Skeletal muscle cell (primary cell): ENCODE data around the gene PDE9A.

Experiments used
- DNase-seq: peaks from one replicate; pipeline ENCODE4 v3.0.0-alpha.2; 2010; ENCODE audit warnings: low read depth
- H3K4me3 ChIP-seq: 2 replicates; pipeline ENCODE4 v1.5.1; 2011; ENCODE audit warnings: low read depth, mild to moderate bottlenecking, control low read depth, low read length, moderate library complexity

PDE9A gene

DNA sequence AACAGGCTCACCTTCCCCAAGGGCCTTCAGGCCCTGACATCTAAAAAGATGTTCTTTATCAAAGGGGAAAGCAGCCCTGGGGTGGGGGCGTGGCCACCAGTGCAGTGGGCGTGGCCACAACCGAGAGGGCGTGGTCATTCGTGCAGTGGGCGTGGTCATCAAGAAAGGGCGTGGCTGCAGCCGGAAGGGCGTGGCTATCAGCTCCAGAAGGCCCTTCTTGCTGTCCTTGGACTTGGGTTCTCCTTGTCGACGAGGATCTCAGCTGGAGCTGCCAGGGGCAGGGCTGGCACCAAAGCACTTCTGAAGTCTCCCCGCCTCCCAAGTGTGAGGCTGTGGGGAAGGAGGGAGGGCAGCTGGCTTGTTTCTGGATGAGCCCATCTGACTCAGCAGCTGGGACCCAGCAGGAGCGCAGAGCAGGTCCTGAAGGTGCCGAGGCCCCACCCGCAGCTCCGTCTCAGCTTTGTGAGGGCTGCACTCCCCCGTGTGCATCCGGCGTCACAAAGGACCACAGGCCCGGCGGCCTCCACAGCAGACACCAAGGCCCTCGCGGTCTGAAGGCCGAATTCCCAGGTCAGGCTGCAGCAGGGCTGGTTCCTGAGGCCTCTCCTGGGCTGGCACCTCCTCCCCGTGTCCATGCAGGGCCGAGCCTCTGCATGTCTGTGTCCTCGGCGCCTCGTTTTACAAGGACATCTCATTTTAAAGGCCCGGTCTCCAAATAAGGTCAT lies 12.8 kb downstream of the PDE9A start:
- H3K4me3 ChIP-seq: no peak overlapping the region
- no peak for DNase-seq

DNA sequence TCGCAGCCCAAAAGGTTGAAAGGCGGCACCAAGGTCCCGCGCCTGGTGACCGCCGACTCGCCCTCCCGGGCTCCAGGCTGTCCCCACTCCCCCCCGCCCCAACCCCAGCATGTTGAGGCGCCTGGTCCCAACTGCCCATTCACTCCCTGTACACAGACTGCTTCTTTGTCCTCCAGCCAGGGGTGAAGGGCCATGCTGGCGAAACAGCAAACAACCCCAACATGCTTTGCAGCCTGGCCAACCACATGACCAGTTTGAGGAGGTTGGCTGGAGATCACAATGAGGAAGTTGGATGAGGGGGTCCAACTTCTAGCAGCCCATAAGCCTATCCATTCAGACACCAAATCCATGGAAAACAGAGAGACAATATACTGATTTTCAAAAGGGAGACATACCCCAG lies 13.5 kb downstream of the PDE9A start:
- no peak overlapping the region for H3K4me3 ChIP-seq
- DNase-seq: no peak

DNA sequence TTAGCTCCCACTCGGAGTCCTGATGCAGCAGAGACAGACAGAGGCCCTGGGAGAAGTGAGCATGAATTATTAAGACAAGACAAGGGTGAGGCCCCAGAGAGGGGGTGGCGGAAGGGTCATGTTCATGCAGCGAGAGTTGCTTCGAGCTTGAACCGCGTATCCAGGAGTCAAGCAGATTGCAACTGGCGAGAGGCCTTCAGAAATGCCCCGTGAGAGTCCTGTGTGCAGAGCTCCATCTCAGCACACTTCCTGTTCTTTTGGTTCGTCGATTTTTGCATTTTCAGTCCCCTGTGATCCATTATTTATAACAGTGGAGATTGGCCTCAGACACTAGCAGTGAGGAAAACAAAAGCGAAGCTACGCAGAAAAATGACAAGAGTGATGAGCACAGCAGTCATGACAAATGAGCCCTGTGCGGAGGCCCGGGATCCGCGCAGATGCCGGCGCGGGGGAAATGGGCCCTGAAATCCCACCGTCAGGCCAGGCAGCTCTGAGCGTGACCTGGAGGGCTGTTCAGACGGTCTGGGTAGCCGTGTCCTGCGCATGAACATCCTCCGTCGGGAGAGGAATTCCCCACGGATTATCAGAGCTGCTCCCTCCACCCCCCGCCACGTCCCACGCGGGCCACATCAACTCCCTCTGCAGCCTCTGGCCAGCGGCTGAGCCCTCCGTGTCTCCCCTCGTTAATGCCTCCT lies 15.0 kb downstream of the PDE9A start:
- DNase-seq: no peak
- H3K4me3 ChIP-seq: no peak overlapping the region

DNA sequence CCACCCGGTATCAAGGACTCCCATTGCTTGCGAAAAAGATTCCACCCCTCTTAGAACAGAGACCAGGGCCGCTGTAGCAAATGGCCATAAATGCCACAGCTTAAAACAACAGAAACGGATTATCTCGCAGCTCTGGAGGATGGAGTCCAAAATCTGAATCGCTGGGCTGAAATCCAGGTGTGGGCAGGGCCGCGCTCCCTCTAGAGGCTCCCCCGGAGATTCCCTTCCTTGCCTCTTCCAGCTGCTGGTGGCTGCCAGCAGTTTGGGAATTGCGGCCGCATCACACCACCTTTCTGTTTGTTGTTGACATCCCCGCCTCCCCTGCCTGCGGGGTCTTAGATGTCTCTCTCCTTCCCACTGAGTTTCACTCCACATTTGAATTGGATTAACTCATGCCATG lies 15.6 kb downstream of the PDE9A start:
- no peak for DNase-seq
- no peak overlapping the region for H3K4me3 ChIP-seq

DNA sequence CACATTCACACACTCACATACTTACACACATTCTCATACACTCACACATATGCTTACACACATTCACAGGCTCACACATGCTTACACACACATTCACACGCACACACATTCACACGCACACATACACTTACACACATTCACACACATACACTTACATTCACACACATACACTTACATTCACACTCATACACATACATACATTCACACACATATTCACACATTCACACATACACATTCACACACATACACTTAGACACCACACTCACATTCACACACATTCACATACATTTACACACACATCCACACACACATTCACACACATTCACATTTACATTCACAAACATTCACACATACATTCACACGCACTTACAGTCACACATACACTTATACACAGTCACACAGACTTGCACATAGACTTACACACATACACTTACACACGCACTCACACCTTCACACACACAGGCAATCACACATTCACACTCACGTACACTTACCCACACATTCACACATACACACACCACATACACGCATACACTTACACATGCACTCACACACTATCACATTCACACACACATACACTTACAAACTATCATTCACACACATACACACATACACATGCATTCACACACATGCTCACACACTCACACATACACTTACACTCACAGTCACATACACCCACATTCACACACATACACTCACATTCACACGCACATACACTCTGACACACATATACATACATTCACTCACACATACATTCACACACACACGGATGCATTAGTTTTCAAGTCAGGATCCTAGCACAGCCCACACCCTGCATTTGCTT lies 16.8 kb downstream of the PDE9A start:
- H3K4me3 ChIP-seq: no peak overlapping the region

DNA sequence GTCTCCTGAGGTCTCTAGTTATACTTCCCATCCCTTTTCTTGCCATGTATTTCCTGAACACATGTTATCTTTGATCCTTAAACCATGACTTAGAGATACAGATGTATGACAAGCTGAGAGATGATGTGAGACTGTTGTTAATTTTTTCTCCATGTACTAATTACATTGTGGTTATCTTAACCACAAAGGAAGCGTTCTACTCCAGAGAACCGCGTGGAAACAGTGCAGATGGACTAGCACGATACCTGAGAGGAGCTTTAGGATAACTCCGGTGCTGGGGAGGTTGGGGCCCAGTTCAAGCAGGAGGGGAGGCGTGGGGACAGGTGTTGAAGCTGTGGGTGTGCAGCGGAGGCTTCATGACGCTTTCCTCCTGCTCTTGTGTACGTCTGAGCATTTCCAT lies 17.5 kb downstream of the PDE9A start:
- no peak for DNase-seq
- no peak overlapping the region for H3K4me3 ChIP-seq

More for the DNA sequence above, 16.8 kb downstream of the PDE9A start:
- DNase-seq: no peak

DNA sequence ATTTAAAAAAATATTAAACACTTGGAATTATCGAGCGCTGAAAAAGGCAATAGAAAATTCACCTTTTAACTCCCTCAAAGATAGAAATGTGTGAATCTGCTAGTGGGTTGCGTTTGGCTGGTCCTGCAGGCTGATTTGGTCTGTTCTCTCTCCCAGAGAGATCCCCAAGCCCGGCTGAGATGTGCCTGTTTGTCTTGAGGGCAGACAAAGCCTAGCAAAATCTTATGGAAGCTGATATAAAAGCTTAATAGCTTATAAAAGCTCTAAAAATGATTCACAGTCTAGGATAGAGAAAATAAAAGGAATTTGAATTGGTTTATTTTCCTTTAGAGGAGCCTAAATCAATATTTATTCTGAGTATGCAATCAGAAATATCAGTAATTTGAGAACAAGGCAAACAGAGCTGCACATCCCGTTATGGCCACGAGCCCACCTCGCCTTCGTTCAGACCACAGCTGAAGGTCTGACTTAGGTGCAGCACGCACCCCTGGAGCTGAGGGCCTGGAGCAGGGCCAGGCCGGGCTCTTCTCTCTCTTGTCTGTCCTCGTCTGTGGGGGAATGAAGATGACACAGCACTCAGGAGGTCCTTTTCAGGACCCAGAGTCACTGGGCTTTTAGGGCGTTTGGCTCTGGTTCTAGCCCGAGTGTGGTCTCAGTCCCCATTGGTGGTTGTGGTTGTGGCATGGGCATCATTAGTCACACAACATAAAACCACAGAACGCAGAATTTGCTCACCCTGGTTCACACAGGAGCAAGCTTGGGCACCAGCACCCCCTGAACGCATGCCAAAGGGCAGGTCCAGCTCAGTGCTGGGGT lies 18.6 kb downstream of the PDE9A start:
- DNase-seq: no peak
- H3K4me3 ChIP-seq: no peak overlapping the region

DNA sequence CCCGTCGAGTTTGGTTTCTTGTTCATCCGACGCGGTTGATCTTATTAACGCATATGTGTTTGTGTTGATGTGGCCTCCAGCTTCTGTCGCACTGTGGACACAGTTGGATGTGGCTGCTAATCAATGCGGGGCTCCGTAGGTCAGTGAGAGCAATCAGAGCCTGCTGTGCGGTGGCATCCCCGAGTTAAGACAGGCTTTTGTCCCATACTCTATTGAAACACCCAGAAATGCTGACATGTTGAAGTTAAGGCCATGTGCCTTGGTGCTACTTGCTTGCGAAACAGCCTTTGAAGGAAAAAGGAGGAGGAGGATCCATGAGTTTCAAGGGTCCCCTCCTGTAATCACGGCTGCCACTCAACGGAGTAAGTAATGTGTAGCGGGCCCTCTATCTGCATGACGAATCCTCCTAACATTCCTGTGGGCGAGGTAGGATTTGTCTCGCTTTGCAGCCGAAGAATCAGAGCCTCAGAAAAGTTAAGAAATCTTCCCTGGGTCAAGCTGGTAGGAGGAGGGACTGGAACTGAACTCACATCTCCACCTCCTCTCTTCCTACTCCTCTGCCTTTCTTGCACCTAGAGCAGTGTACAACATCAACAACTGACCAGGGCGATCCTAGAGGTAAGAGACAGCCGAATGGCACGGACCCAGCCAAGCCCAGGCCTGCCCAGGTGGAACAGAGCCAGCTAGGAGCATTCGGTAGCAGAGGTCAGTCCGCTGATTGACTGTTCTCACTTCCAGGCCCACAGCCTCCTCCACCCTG lies 19.5 kb downstream of the PDE9A start:
- peak; percentile 6 for DNase-seq

DNA sequence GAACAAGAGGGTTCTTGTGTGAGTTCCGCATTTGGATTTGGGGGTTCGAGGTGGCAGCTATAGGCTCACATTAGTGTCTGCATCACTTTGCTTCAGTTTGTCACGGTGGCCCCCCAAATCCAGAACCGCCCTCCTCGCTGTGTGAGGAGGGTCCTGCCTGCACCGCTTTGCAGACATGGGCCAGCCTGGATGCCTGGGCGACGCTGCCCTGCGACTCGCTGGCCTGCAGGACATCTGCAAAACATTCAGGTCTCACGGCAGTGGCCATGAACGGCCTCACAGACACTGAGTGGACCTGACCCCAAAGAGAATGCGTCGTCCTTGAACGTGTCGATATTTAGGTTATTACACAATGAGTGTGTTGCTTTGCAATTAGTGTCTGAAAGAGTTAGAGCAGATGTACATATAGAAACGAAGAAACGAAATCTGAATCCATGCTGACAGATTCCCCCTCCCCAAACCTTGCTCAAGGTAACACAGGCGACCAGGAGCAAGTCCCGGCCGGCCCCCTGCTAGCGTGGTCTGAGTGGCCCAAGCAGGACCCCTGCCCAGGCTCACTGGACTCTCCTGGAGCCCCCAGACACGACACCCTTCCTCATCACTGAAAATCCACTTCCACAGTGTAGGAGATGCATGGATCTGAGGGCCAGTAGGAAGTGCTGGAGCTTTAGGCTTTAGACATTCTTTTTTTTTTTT lies 20.4 kb downstream of the PDE9A start:
- no peak overlapping the region for H3K4me3 ChIP-seq
- no peak for DNase-seq

More for the DNA sequence above, 19.5 kb downstream of the PDE9A start:
- H3K4me3 ChIP-seq: no peak overlapping the region

DNA sequence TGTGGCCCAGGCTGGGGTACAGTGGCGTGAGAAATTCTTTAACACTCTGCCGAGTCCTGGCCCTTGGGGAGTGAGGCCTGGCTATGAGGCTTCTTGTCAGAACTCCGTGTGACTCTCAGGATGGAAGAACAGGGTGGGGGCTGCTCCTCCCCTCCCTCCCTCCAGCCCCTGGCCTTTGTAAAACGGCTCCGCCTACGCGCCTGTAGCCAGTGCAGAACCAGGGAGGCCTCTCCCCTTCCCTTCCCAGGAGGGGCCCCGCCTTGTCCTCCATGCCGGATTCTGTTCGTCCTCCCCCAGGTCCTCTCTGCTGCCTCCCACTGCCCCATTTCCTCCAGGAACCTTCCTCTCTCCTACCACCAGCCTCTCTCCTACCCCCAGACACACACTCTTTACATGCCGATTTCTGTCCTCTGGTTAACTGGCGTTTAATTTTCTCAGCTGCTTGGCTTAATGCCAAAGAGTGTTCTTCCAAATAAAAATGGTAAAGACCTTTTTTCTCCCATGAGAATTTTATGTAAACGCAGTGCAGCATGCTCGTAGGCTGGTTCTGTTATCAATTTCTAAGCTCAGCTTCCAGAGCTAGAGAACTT lies 21.0 kb downstream of the PDE9A start:
- no peak overlapping the region for H3K4me3 ChIP-seq
- DNase-seq: peak; percentile 21

DNA sequence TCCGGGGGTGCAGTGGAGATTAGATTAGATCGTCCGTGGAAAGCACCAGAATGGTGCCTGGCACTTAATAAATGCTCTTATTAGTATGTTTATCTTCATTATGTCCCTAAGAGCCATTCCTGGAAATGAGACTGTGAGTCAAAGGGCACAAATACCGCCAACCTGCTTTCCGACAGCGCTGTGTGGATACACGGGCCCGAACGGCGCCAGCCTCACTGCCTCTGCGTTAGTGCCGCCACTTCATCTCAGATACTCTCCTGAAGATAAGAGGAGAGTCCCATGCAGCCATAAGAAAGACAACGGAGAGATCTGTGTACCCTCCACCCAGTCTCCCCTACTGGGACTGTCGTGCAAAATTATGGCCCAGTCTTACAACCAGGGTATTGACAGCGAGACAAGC lies 22.0 kb downstream of the PDE9A start:
- no peak overlapping the region for H3K4me3 ChIP-seq
- no peak for DNase-seq

DNA sequence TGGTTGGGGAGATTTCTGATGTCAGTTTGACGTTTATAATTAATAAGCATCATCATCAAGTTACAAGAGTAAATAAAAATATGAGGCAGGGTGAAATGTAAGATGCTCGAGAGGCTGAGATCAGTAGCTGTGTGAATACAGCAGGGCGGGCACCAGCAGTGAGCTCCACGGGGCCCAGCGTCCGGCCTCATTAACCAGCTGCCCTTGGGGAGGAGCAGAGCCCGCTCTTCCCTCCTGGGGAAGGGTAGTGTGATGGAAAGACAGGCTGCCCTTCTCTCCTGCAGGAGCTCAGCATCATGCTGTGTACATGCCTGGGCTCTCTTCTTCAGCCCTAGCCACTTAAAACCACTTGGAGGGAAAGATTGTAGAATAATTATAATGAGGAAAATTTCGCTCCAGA lies 23.4 kb downstream of the PDE9A start:
- no peak overlapping the region for H3K4me3 ChIP-seq
- DNase-seq: no peak

DNA sequence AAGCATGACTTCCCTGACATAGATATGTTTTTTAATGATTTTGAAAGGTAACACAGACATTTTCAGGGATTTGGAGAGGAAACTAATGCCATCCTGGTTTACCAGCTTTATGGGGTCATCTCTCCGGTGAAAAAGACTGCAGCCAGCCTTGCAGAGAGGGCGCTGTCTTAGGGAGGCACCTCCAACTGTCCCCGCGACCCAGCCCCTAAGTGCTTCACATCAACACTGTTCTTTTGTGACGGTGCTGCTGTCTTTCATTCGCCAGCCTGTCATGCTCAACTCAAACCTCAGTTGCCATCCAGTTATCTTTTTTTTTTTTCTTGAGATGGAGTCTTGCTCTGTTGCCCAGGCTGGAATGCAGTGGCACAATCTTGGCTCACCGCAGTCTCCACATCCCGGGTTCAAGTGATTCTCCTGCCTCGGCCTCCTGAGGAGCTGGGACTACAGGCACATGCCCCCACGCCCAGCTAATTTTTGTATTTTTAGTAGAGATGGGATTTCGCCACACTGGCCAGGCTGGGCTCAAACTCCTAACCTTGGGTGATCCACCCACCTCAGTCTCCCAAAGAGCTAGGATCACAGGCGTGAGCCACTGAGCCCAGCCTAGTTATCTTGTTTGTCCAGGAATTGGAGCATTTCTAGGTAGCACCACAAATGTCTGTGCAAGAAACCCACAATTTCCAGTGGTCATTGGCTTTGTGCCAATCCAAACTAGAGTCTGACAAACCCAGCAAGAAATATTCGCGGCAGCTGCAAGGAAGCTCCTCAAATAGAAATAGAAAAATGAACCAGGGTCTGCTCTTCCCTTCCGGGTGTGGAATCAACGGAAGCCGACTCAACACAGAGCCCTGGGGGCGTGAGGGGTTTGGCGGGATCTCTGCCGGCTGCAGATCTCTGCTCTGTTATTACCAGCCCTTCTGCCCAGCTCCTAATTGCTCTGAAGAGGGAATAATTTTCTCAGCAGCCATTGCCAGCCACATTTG lies 24.2 kb downstream of the PDE9A start:
- DNase-seq: peak; percentile 56
- no peak overlapping the region for H3K4me3 ChIP-seq

DNA sequence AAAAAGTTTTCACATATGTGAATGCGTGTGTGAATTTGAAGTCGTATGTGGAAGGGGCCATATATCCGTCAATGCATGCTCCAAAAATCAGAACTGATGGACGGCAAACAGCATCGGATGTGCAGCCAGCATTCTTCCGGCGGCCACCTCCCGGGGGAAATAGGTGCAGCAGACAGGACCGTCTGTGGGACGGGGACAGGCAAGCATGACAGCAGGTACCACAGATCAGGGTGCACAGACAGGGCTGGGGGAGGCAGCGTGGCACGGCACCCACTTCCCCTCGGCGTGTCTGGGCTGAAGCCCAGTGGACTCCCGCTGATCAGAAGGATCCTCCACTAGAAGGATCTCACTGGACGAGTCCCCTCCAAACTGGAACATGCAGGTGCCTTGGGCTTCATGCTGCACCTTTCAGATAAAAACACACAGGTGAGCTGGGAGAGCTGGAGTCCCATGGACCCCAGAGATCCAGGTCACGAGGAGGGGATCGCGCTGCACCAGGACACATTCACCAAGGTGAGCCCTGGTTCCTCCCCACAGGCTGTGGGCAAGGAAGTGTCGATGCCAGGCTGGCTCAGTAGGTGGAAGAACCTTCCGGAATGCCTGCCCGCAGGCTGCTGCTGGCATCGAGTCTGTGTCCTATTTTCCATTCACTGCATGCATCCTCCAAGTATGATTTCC lies 25.3 kb downstream of the PDE9A start:
- DNase-seq: no peak
- no peak overlapping the region for H3K4me3 ChIP-seq

DNA sequence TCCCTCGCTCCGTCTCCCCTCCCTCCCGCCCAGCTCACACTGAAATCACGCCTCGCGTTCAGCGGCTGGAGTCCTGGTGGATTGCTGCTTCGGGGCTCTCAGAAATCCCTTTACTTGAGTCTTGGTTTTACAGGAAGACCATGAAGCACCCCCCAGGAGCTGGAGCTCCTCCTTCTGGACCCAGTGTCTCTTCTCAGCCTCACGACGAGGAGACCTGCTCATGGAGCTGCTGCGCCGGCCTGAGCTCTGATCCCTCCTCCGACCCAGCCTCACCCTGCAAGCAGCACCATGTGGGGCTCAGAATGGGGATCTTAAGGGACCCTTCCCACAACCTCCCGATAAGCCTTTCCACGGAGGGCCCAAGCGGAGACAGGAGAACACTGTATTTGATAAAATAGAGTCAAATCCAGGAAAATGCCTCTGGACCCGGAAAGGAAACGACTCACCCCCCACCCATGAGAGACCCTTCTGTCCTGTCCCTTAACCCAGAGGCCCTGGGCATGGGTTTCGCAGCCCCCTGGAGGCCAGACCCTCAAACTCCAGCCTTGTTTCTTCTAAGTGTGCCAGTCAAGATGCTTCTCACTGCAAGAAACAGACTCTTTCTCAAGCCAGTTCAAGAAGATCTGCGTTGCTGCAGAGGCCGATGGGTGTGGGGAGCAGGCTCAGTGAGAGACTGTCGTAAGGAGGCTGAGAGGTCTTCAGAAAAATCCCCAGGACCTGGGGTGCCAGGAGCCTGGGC lies 26.1 kb downstream of the PDE9A start:
- H3K4me3 ChIP-seq: no peak overlapping the region
- DNase-seq: no peak

DNA sequence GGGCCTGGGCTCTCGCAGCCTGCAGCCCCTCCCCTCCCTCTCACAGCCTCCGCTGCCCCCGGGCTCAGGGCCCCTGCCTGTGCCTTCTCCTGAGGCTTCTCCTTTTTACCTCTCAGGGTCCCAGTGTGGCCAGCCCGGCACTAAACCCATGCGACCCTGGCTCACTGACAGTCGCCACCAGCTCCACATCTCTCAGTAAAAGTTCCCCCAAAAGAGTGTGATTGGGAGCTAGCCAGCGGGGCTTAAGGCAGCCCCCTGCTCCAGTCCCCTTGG lies 26.6 kb downstream of the PDE9A start:
- H3K4me3 ChIP-seq: no peak overlapping the region
- no peak for DNase-seq
